ENCODE results near the gene ATP8B2.
"Not testable (repeated sequence)": the region's sequence is repeated elsewhere in the genome, so short reads cannot be mapped to it uniquely, and the experiment has no call there.

Gene ATP8B2

GRCh38 chr1:154301582-154301981, 23.7 kb upstream of the ATP8B2 start:
- TF ChIP-seq CTCF (IDR thresholded peaks at IDR 0.05), result no peak
- Histone ChIP-seq H3K27ac (no peak overlapping the region), H3K4me3 (no peak overlapping the region)
- DNase-seq (ENCODE audit: low spot score), result no peak

GRCh38 chr1:154304664-154305337, 20.5 kb upstream of the ATP8B2 start:
- TF ChIP-seq CTCF (IDR thresholded peaks at IDR 0.05), result no peak
- H3K4me3 ChIP-seq, result no peak overlapping the region
- H3K27ac ChIP-seq, result no peak overlapping the region
- no peak for DNase-seq (ENCODE audit: low spot score)

GRCh38 chr1:154306151-154306550, 19.2 kb upstream of the ATP8B2 start:
- Histone ChIP-seq H3K4me3 (no peak overlapping the region), H3K27ac (no peak overlapping the region)
- TF ChIP-seq CTCF (IDR thresholded peaks at IDR 0.05), result no peak
- no peak for DNase-seq (ENCODE audit: low spot score)

GRCh38 chr1:154307670-154308270, 17.6 kb upstream of the ATP8B2 start:
- not testable (repeated sequence) for H3K27ac ChIP-seq; DNase-seq (ENCODE audit: low spot score); H3K4me3 ChIP-seq

- not testable (repeated sequence) for H3K4me3 ChIP-seq; DNase-seq (ENCODE audit: low spot score)
These were observed 16.2 kb upstream of the ATP8B2 start for GRCh38 chr1:154309136-154309535.

GRCh38 chr1:154312229-154313065, 12.9 kb upstream of the ATP8B2 start:
- H3K27ac ChIP-seq; H3K4me3 ChIP-seq; DNase-seq (ENCODE audit: low spot score): not testable (repeated sequence)

More at GRCh38 chr1:154309136-154309535, 16.2 kb upstream of the ATP8B2 start:
- not testable (repeated sequence) for H3K27ac ChIP-seq

GRCh38 chr1:154313066-154313356, 12.3 kb upstream of the ATP8B2 start:
- TF ChIP-seq CTCF (IDR thresholded peaks at IDR 0.05), result no peak
- DNase-seq (ENCODE audit: low spot score), result no peak
- Histone ChIP-seq H3K27ac (no peak overlapping the region), H3K4me3 (no peak overlapping the region)

GRCh38 chr1:154314226-154314625, 11.1 kb upstream of the ATP8B2 start:
- not testable (repeated sequence) for H3K4me3 ChIP-seq; H3K27ac ChIP-seq; DNase-seq (ENCODE audit: low spot score)

GRCh38 chr1:154316704-154317103, 8.6 kb upstream of the ATP8B2 start:
- H3K4me3 ChIP-seq, result no peak overlapping the region
- no peak for DNase-seq (ENCODE audit: low spot score)
- no peak for TF ChIP-seq CTCF (IDR thresholded peaks at IDR 0.05)
- H3K27ac ChIP-seq, result no peak overlapping the region

Data from coronary artery (tissue), 2 donors.